ENCODE measurements around the gene CYB561A3. TPM values are rescaled to one million over a fixed set of nuclear protein-coding genes. Genes with fewer than 3 reads are reported as not detected.

The CYB561A3 gene
- total RNA-seq, 1 donor from 2014 or later, result 38.1 TPM

- Mint-ChIP-seq H3K4me1 (ENCODE audit: low read depth) (peaks cover 22% of the 10 kb centered on the region), H3K27me3 (ENCODE audit: insufficient read depth) (no peaks in the 10 kb centered on the region), H3K27ac (peak overlapping the region; percentile 11), H3K36me3 (ENCODE audit: low read depth) (peaks cover 65% of the 10 kb centered on the region), H3K4me3 (no peak overlapping the region), H3K9me3 (no peaks in the 10 kb centered on the region)
- no peak for DNase-seq (ENCODE audit: low spot score)
- intact Hi-C loops (cut with micrococcal nuclease), result no loop called here
Measured at GRCh38 chr11:61325649-61326414, 35.9 kb downstream of the CYB561A3 start.

GRCh38 chr11:61315260-61315659 is 46.4 kb downstream of the CYB561A3 start:
- H3K27ac Mint-ChIP-seq, result no peak overlapping the region
- intact Hi-C loops (cut with micrococcal nuclease), result no loop called here
- no peaks in the 10 kb centered on the region for H3K9me3 Mint-ChIP-seq
- DNase-seq (ENCODE audit: low spot score), result no peak
- H3K4me1 Mint-ChIP-seq (ENCODE audit: low read depth), result no peaks in the 10 kb centered on the region
- H3K4me3 Mint-ChIP-seq, result no peak overlapping the region
- peaks cover 48% of the 10 kb centered on the region for H3K36me3 Mint-ChIP-seq (ENCODE audit: low read depth)
- H3K27me3 Mint-ChIP-seq (ENCODE audit: insufficient read depth), result no peaks in the 10 kb centered on the region

GRCh38 chr11:61310749-61311148 is 50.9 kb downstream of the CYB561A3 start:
- Mint-ChIP-seq H3K27me3 (ENCODE audit: insufficient read depth) (no peaks in the 10 kb centered on the region), H3K4me1 (ENCODE audit: low read depth) (no peaks in the 10 kb centered on the region)

GRCh38 chr11:61309739-61310138 is 51.9 kb downstream of the CYB561A3 start:
- Mint-ChIP-seq H3K27ac (no peak overlapping the region), H3K9me3 (no peaks in the 10 kb centered on the region)
- no peak for DNase-seq (ENCODE audit: low spot score)

More at GRCh38 chr11:61310749-61311148, 50.9 kb downstream of the CYB561A3 start:
- peaks cover 30% of the 10 kb centered on the region for H3K36me3 Mint-ChIP-seq (ENCODE audit: low read depth)
- no peak overlapping the region for H3K4me3 Mint-ChIP-seq
- intact Hi-C loops (cut with micrococcal nuclease), result no loop called here
- no peaks in the 10 kb centered on the region for H3K9me3 Mint-ChIP-seq
- DNase-seq (ENCODE audit: low spot score), result no peak
- H3K27ac Mint-ChIP-seq, result no peak overlapping the region

GRCh38 chr11:61309141-61309540 is 52.5 kb downstream of the CYB561A3 start:
- Mint-ChIP-seq H3K9me3 (no peaks in the 10 kb centered on the region), H3K4me3 (no peak overlapping the region), H3K27me3 (ENCODE audit: insufficient read depth) (no peaks in the 10 kb centered on the region), H3K27ac (no peak overlapping the region), H3K4me1 (ENCODE audit: low read depth) (no peaks in the 10 kb centered on the region), H3K36me3 (ENCODE audit: low read depth) (peaks cover 26% of the 10 kb centered on the region)
- DNase-seq (ENCODE audit: low spot score), result no peak
- intact Hi-C loops (cut with micrococcal nuclease), result no loop called here

More at GRCh38 chr11:61309739-61310138, 51.9 kb downstream of the CYB561A3 start:
- no peaks in the 10 kb centered on the region for H3K4me1 Mint-ChIP-seq (ENCODE audit: low read depth)
- no peak overlapping the region for H3K4me3 Mint-ChIP-seq
- no peaks in the 10 kb centered on the region for H3K27me3 Mint-ChIP-seq (ENCODE audit: insufficient read depth)
- H3K36me3 Mint-ChIP-seq (ENCODE audit: low read depth), result peaks cover 27% of the 10 kb centered on the region
- intact Hi-C loops (cut with micrococcal nuclease), result no loop called here

GRCh38 chr11:61307354-61307753 is 54.3 kb downstream of the CYB561A3 start:
- Mint-ChIP-seq H3K9me3 (no peaks in the 10 kb centered on the region), H3K4me3 (no peak overlapping the region), H3K27me3 (ENCODE audit: insufficient read depth) (no peaks in the 10 kb centered on the region), H3K27ac (no peak overlapping the region), H3K36me3 (ENCODE audit: low read depth) (peaks cover 22% of the 10 kb centered on the region), H3K4me1 (ENCODE audit: low read depth) (no peaks in the 10 kb centered on the region)
- no peak for DNase-seq (ENCODE audit: low spot score)
- intact Hi-C loops (cut with micrococcal nuclease), result no loop called here

GRCh38 chr11:61306221-61306620 is 55.5 kb downstream of the CYB561A3 start:
- peaks cover 28% of the 10 kb centered on the region for H3K36me3 Mint-ChIP-seq (ENCODE audit: low read depth)
- DNase-seq (ENCODE audit: low spot score), result no peak
- no peaks in the 10 kb centered on the region for H3K9me3 Mint-ChIP-seq
- no peak overlapping the region for H3K27ac Mint-ChIP-seq
- no peaks in the 10 kb centered on the region for H3K4me1 Mint-ChIP-seq (ENCODE audit: low read depth)
- intact Hi-C loops (cut with micrococcal nuclease), result no loop called here
- no peaks in the 10 kb centered on the region for H3K27me3 Mint-ChIP-seq (ENCODE audit: insufficient read depth)
- no peak overlapping the region for H3K4me3 Mint-ChIP-seq

GRCh38 chr11:61305417-61305816 is 56.3 kb downstream of the CYB561A3 start:
- no peak overlapping the region for H3K4me3 Mint-ChIP-seq
- H3K27ac Mint-ChIP-seq, result no peak overlapping the region
- DNase-seq (ENCODE audit: low spot score), result no peak
- no peaks in the 10 kb centered on the region for H3K9me3 Mint-ChIP-seq
- H3K4me1 Mint-ChIP-seq (ENCODE audit: low read depth), result no peaks in the 10 kb centered on the region
- intact Hi-C loops (cut with micrococcal nuclease), result no loop called here
- peaks cover 33% of the 10 kb centered on the region for H3K36me3 Mint-ChIP-seq (ENCODE audit: low read depth)
- no peaks in the 10 kb centered on the region for H3K27me3 Mint-ChIP-seq (ENCODE audit: insufficient read depth)

GRCh38 chr11:61303725-61304124 is 58.0 kb downstream of the CYB561A3 start:
- H3K27ac Mint-ChIP-seq, result no peak overlapping the region
- H3K4me3 Mint-ChIP-seq, result no peak overlapping the region
- intact Hi-C loops (cut with micrococcal nuclease), result no loop called here
- H3K27me3 Mint-ChIP-seq (ENCODE audit: insufficient read depth), result no peaks in the 10 kb centered on the region
- no peaks in the 10 kb centered on the region for H3K9me3 Mint-ChIP-seq
- no peak for DNase-seq (ENCODE audit: low spot score)
- H3K36me3 Mint-ChIP-seq (ENCODE audit: low read depth), result peaks cover 40% of the 10 kb centered on the region
- H3K4me1 Mint-ChIP-seq (ENCODE audit: low read depth), result peaks cover 4% of the 10 kb centered on the region

GRCh38 chr11:61302550-61302949 is 59.1 kb downstream of the CYB561A3 start:
- Mint-ChIP-seq H3K27ac (no peak overlapping the region), H3K36me3 (ENCODE audit: low read depth) (peaks cover 47% of the 10 kb centered on the region)

More at GRCh38 chr11:61302550-61302949, 59.1 kb downstream of the CYB561A3 start:
- H3K4me1 Mint-ChIP-seq (ENCODE audit: low read depth), result peaks cover 16% of the 10 kb centered on the region
- DNase-seq (ENCODE audit: low spot score), result no peak
- H3K9me3 Mint-ChIP-seq, result no peaks in the 10 kb centered on the region
- no peaks in the 10 kb centered on the region for H3K27me3 Mint-ChIP-seq (ENCODE audit: insufficient read depth)
- intact Hi-C loops (cut with micrococcal nuclease), result no loop called here
- no peak overlapping the region for H3K4me3 Mint-ChIP-seq

Other genes with a start within 250 kb of the CYB561A3 start
- 11.5 and 11.6 TPM in 2 replicates for gene VPS37C, start 200.5 kb downstream of the CYB561A3 start, total RNA-seq
- not detected in 2 replicates for gene PGA3, start 158.4 kb downstream of the CYB561A3 start, total RNA-seq
- gene PGA4, start 139.5 kb downstream of the CYB561A3 start, total RNA-seq, result not detected in 2 replicates
- gene PGA5, start 120.7 kb downstream of the CYB561A3 start, total RNA-seq, result not detected in 2 replicates
- gene VWCE, start 66.6 kb downstream of the CYB561A3 start, total RNA-seq, result 9.4 and 10.9 TPM in 2 replicates
- 259 and 270 TPM in 2 replicates for gene DDB1, start 28.8 kb downstream of the CYB561A3 start, total RNA-seq
- gene TKFC, start 28.7 kb downstream of the CYB561A3 start, total RNA-seq, result 71.2 and 78.2 TPM in 2 replicates
- gene TMEM138, start 492 bp upstream of the CYB561A3 start, total RNA-seq, result 68.4 and 71.7 TPM in 2 replicates
- gene TMEM216, start 30.7 kb upstream of the CYB561A3 start, total RNA-seq, result 18.8 and 20.2 TPM in 2 replicates
- 141 and 148 TPM in 2 replicates for gene CPSF7, start 68.1 kb upstream of the CYB561A3 start, total RNA-seq
- gene SDHAF2, start 68.2 kb upstream of the CYB561A3 start, total RNA-seq, result 49.5 and 58.1 TPM in 2 replicates
- not detected in 2 replicates for gene LRRC10B, start 146.9 kb upstream of the CYB561A3 start, total RNA-seq
- gene SYT7, start 219.2 kb upstream of the CYB561A3 start, total RNA-seq, result 0.32 and 0.44 TPM in 2 replicates